ENCODE data around the gene KRT5. TPM values are rescaled to one million over a fixed set of nuclear protein-coding genes. Genes with fewer than 3 reads are reported as not detected.

KRT5 gene
- total and polyA plus RNA-seq, 2 of the 13 experiments (the other 11 are each of a cell fraction or from before 2014, with no cell fraction given) = 0.08 TPM; not detected in 1

- TF ChIP-seq, protein P1, sequence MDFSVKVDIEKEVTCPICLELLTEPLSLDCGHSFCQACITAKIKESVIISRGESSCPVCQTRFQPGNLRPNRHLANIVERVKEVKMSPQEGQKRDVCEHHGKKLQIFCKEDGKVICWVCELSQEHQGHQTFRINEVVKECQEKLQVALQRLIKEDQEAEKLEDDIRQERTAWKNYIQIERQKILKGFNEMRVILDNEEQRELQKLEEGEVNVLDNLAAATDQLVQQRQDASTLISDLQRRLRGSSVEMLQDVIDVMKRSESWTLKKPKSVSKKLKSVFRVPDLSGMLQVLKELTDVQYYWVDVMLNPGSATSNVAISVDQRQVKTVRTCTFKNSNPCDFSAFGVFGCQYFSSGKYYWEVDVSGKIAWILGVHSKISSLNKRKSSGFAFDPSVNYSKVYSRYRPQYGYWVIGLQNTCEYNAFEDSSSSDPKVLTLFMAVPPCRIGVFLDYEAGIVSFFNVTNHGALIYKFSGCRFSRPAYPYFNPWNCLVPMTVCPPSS (IDR thresholded peaks at IDR 0.05) = no peak
- TF ChIP-seq BCLAF1 (IDR thresholded peaks at IDR 0.05) (no peak), ZNF670 (CRISPR knock-in tag; IDR thresholded peaks at IDR 0.05; ENCODE audit: borderline replicate concordance) (no peak), ZFP91 (CRISPR knock-in tag; IDR thresholded peaks at IDR 0.05; ENCODE audit: borderline replicate concordance) (no peak), EHMT2 (IDR thresholded peaks at IDR 0.05; ENCODE audit: borderline replicate concordance, low read depth, low read length) (no peak), NBN (conservative IDR thresholded peaks at IDR 0.05) (no peak), CEBPB (IDR thresholded peaks at IDR 0.05; ENCODE audit: borderline replicate concordance, low read depth, low read length) (no peak), ZBTB42 (CRISPR knock-in tag; IDR thresholded peaks at IDR 0.05) (no peak)
These were observed 9.2 kb upstream of the KRT5 start (continued) for GRCh38 chr12:52529417-52529816.
